ENCODE results near the gene ABRAXAS1. TPM values are rescaled to one million over a fixed set of nuclear protein-coding genes. Genes with fewer than 3 reads are reported as not detected.

Gene ABRAXAS1
- total and polyA plus RNA-seq, 4 donors: 0.96 to 7.8 (median 1.3) TPM

DNA sequence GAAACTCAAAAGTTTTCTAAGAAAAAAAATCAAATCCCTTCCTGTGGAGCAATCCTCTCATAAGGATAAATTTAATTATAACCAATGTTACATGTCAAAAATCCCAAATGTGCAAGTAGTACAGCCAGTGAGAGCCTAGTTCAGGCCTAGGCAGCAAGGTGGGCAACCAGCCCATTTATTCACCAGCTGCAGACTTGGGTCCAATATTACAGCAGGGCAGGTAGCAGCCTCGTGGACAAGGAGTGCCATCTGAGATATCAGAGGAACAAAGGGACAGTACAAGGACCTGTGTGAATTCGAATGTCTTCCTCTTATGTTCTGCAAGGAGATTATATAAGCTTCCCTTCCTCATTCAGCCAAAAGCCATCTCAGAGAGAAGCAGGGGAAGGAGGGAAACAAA lies 35.9 kb downstream of the ABRAXAS1 start (continued):
- TF ChIP-seq, protein P1, sequence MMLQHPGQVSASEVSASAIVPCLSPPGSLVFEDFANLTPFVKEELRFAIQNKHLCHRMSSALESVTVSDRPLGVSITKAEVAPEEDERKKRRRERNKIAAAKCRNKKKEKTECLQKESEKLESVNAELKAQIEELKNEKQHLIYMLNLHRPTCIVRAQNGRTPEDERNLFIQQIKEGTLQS (IDR thresholded peaks at IDR 0.05): no peak

DNA sequence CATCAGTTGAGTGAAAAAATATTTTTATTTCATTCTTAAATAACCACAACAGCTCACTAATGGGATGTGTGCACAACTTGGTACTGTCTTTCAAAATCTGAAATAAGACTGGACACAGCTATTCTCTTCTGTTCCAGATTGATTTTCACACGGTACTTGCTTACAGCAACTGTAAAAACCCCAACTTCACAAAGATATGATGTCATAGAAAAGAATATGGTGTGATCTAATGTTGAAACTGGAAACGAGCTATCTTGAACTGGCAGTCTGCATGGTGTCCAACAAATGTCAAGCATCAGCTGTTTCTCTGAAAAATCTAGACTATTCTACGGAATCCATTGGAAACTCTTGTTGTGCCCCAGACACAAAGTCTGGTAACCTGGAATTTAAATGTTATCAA lies 44.0 kb downstream of the ABRAXAS1 start:
- Histone ChIP-seq H3K36me3 (ENCODE audit: control insufficient read depth in 4 of 4, insufficient read depth in 3 of 4, low read depth in 1 of 4, low read length in 3 of 4) (peaks cover 8 to 40% (median 30%) of the 10 kb centered on the region in 4 donors), H3K4me1 (ENCODE audit: control insufficient read depth in 4 of 4, insufficient read depth in 4 of 4, low read length in 3 of 4) (no peaks in the 10 kb centered on the region), H3K4me3 (ENCODE audit: low read depth in 1 of 3, low read length in 3 of 3) (no peak overlapping the region), H3K9ac (ENCODE audit: low read depth in 1 of 2, low read length in 2 of 2) (no peak overlapping the region), H3K27me3 (ENCODE audit: control insufficient read depth in 4 of 4, insufficient read depth in 4 of 4, low read length in 3 of 4) (no peaks in the 10 kb centered on the region), H3K27ac (ENCODE audit: low read depth in 1 of 2, low read length in 2 of 2) (no peak overlapping the region), H3K9me3 (ENCODE audit: control insufficient read depth in 4 of 4, low read length in 3 of 4) (no peaks in the 10 kb centered on the region)
- DNase-seq (ENCODE audit: low spot score): no peak
- WGBS: 86% methylated on average over 3 of the region's 3 CpGs
- TF ChIP-seq HNF4A (conservative IDR thresholded peaks at IDR 0.05) (no peak), EGR1 (IDR thresholded peaks at IDR 0.05; ENCODE audit: low read depth in 2 of 2) (no peak), GABPA (IDR thresholded peaks at IDR 0.05 in 1 of 2, conservative IDR thresholded peaks at IDR 0.05 in 1 of 2) (no peak), SP1 (IDR thresholded peaks at IDR 0.05) (no peak), FOXA1 (IDR thresholded peaks at IDR 0.05) (no peak), RAD21 (IDR thresholded peaks at IDR 0.05) (no peak), RXRA (IDR thresholded peaks at IDR 0.05) (no peak), HNF4G (IDR thresholded peaks at IDR 0.05) (no peak), JUND (IDR thresholded peaks at IDR 0.05) (no peak), FOXA2 (IDR thresholded peaks at IDR 0.05) (no peak), YY1 (IDR thresholded peaks at IDR 0.05) (no peak), TAF1 (conservative IDR thresholded peaks at IDR 0.05) (no peak)
- TF ChIP-seq, protein P1 (IDR thresholded peaks at IDR 0.05): no peak
- TF ChIP-seq, protein P2, sequence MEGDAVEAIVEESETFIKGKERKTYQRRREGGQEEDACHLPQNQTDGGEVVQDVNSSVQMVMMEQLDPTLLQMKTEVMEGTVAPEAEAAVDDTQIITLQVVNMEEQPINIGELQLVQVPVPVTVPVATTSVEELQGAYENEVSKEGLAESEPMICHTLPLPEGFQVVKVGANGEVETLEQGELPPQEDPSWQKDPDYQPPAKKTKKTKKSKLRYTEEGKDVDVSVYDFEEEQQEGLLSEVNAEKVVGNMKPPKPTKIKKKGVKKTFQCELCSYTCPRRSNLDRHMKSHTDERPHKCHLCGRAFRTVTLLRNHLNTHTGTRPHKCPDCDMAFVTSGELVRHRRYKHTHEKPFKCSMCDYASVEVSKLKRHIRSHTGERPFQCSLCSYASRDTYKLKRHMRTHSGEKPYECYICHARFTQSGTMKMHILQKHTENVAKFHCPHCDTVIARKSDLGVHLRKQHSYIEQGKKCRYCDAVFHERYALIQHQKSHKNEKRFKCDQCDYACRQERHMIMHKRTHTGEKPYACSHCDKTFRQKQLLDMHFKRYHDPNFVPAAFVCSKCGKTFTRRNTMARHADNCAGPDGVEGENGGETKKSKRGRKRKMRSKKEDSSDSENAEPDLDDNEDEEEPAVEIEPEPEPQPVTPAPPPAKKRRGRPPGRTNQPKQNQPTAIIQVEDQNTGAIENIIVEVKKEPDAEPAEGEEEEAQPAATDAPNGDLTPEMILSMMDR (IDR thresholded peaks at IDR 0.05; ENCODE audit: low read depth, low read length, missing input control): no peak
- TF ChIP-seq, protein P3, sequence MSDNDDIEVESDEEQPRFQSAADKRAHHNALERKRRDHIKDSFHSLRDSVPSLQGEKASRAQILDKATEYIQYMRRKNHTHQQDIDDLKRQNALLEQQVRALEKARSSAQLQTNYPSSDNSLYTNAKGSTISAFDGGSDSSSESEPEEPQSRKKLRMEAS (IDR thresholded peaks at IDR 0.05): no peak
- TF ChIP-seq, protein P4, sequence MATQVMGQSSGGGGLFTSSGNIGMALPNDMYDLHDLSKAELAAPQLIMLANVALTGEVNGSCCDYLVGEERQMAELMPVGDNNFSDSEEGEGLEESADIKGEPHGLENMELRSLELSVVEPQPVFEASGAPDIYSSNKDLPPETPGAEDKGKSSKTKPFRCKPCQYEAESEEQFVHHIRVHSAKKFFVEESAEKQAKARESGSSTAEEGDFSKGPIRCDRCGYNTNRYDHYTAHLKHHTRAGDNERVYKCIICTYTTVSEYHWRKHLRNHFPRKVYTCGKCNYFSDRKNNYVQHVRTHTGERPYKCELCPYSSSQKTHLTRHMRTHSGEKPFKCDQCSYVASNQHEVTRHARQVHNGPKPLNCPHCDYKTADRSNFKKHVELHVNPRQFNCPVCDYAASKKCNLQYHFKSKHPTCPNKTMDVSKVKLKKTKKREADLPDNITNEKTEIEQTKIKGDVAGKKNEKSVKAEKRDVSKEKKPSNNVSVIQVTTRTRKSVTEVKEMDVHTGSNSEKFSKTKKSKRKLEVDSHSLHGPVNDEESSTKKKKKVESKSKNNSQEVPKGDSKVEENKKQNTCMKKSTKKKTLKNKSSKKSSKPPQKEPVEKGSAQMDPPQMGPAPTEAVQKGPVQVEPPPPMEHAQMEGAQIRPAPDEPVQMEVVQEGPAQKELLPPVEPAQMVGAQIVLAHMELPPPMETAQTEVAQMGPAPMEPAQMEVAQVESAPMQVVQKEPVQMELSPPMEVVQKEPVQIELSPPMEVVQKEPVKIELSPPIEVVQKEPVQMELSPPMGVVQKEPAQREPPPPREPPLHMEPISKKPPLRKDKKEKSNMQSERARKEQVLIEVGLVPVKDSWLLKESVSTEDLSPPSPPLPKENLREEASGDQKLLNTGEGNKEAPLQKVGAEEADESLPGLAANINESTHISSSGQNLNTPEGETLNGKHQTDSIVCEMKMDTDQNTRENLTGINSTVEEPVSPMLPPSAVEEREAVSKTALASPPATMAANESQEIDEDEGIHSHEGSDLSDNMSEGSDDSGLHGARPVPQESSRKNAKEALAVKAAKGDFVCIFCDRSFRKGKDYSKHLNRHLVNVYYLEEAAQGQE (IDR thresholded peaks at IDR 0.05): no peak
- TF ChIP-seq, protein P5, sequence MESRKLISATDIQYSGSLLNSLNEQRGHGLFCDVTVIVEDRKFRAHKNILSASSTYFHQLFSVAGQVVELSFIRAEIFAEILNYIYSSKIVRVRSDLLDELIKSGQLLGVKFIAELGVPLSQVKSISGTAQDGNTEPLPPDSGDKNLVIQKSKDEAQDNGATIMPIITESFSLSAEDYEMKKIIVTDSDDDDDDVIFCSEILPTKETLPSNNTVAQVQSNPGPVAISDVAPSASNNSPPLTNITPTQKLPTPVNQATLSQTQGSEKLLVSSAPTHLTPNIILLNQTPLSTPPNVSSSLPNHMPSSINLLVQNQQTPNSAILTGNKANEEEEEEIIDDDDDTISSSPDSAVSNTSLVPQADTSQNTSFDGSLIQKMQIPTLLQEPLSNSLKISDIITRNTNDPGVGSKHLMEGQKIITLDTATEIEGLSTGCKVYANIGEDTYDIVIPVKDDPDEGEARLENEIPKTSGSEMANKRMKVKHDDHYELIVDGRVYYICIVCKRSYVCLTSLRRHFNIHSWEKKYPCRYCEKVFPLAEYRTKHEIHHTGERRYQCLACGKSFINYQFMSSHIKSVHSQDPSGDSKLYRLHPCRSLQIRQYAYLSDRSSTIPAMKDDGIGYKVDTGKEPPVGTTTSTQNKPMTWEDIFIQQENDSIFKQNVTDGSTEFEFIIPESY (IDR thresholded peaks at IDR 0.05): no peak
